Activated CD8-positive, alpha-beta memory T cell treated with anti-CD3 and anti-CD28 coated beads, Interleukin-2, amount 50 U/mL, for 24 hours (primary cell): ENCODE results near the gene KL.

Source experiments
- DNase-seq: peaks from one replicate; pipeline ENCODE4 v3.0.0-alpha.2; 2020; ENCODE audit errors: extremely low read depth

The KL gene

GRCh38 chr13:33081666-33082065 is 65.4 kb downstream of the KL start:
- DNase-seq, result no peak

- DNase-seq, result no peak
Measured at GRCh38 chr13:33083054-33083453, 66.8 kb downstream of the KL start.

DNA sequence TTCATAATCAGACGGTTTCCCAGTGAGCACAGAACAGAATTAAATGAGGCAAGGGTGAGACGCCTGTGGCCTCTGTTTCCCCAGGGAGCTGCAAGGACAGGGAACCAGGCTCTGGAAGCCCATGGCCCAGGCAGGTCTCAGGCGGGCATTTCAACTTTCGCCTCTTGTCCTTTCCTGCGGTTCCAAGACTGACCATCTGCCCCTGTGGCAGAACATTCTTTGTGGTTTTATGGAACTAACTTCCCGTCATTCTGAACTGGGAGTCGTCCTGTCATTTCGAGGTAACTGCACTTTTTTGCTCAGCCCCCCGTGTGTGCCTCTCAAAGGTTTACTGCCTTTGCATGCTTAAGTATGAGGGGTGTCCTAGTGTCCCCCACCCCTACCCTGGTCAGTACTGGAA is 70.9 kb downstream of the KL start:
- no peak for DNase-seq

DNA sequence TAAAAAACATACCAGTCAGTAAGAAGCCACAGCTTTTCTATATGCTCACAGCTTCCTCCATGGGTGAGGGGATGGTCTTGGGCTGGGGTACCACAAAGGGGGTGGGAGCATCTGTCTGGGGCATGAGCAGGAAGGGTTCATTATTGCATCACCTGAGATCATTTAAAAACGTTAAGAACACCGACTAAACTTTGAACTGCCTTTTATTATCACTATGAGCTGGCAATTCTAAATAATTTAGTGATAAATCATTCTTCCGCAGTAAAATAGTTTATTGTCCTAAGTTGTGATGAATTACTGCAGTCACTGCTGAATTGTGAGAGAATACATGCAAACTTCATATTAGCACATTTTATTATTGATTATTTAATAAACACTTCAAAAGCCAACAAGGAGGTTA is 71.6 kb downstream of the KL start:
- DNase-seq, result no peak

DNA sequence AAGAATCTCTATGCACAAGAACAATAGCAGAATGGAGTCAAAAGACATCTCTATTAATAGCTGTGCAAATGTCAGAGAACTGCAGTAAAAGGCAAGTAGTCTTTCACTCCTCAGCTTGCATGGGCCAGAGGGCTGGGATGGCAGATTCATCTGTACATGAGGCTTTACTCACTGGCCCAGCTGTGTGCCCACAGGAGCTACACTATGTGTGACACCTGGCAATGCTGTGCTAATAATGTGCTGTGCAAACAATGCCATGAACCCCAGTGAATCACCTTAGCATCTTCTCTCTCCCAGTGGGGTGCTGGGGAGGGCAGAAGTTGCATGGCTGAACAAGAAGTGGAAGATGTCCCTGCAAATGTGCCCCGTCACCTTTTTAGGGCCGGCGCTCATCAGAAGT is 73.1 kb downstream of the KL start:
- DNase-seq, result no peak

DNA sequence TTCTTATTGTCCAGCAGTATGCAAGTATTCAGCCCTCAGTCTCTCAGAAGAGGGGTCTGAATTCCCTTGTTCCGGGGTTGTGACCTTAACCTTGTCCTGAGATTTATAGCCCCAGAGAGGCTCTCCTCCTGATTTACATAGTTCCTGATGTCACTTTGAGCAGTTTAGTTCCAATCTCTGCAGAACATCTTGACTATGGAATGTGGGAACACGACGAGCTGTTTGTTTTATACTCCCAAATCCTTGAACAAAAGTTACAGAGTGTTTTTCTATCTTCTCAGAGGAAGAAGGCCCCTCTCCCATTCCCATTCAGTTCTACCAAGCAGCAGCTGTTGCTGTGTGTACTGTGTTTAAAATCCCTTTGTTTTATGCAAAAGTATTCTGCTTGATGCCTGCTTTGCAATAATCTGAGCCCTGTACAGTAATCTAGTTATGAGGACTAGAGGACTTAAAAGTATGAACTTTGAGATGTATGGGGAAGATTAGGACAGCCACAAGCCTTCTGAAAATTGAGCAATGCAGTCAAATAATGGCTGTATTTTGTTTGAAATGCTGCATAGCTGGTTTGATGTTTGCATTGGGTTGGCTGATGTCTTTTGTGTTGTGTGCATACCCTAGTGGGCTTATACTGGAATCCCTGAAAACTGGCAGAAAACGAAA is 74.7 kb downstream of the KL start:
- DNase-seq, result no peak

- DNase-seq, result no peak
Measured at GRCh38 chr13:33091415-33091774, 75.2 kb downstream of the KL start.

DNA sequence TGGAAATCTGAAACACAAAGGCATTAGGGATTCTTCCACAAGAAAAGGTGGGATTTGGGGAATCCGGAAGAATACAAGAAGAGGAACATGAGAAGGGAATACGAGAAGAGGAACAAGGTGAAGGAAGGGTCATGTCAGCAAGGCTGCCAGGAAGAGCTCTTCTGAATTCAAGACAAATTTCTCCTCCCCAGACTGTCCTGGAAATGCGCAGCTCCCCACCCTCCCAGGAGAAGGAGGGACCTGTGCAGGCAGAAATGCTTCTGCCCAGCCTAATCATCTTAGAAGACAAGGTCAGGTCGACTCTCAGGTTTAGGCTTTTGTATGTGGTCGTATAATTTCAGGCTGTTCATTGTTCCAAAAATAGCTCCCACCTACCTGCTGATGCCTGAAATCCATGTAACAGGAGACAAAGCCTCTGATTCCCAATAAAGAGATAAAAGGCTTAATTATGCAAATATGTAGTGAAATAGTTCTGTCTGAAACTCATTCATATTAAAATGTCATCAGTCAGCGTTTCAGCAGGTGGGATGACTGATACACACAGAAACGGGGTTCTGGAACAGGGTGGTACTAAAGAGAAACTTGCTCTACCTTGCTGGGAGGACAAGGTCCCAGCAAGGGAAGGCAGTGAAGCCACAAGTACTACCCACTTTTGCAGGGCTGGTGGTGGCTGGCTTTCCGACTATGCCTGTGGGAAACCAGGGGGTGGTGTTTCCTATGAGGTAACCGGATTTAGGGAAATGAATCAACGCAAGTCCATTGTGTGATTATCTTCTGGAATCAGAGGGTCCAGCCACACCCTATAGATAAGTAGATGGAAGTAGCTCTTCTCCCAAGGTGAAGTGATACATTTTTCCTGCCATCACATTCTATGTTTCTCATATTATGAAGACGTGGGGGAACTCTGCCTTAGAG is 76.1 kb downstream of the KL start:
- DNase-seq, result no peak

DNA sequence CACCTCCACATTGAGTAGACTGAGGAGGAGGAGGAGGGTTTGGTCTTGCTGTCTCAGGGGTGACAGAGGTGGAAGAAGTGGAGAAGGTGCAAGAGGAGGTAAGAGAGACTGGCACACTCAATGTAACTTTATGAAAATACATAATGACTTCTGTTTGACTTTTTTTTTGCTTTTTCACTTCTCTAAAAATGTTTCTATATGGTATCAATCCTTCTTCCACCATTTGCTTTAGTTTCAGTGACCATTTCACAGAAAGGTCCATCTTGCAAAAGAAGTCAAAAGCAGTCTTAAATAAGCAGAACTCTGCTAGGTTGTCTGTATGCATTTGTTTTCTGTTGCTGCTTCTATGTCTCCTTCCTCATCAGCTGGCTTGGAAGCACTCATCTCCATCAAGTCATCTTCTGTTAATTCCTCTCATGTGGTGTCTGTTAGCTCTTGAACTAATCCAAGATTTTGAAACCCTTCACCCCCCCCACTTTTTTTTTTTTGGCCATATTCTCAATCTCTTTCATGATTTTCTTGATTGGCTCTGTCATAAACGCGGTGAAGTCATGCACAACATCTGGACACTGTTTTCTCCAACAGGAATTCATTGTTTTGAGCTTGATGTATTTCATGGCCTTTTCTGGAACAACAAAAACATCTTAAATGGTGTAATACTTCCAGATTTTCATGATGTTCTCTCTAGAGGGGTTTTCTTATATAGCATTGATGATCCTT is 80.8 kb downstream of the KL start:
- DNase-seq, result no peak

DNA sequence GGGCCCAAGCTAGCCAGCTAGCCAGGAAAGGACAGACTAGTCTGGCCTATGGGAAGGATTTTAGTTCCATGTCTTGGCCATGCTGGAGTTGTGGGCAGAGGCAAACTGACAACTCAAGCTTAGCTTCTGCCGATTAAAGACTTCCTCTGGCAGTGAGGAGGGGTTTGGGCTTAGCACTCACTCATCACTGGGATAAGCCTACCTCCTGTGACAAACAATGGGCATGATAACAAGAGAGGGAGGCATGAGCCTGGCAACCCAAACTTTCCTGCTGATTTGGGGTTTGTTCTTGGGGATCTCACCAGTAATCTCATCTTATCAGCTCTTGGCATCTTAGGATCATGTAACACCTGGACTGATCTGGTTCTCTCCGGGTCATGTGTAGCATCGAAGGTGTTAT is 83.6 kb downstream of the KL start:
- DNase-seq, result no peak

GRCh38 chr13:33100886-33101285 is 84.7 kb downstream of the KL start:
- DNase-seq, result no peak

DNA sequence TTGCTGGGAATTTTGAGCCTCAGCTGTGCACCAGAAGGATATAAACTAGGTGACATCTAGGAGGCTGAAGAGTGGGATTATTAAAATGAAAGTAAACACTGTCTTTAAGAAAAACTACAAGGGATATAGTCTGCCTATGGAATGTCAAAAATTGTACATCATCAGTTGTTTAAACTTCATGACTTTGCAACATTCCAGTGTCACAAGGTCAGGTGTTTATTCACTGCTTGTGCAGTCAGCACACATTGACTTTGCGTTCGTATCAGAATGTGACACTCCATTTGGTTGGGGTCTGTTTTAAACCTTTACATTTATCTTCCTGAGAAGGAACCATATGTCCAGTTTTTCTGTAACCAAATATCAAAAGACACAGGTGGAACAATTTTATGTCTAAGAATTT is 85.6 kb downstream of the KL start:
- DNase-seq, result no peak

DNA sequence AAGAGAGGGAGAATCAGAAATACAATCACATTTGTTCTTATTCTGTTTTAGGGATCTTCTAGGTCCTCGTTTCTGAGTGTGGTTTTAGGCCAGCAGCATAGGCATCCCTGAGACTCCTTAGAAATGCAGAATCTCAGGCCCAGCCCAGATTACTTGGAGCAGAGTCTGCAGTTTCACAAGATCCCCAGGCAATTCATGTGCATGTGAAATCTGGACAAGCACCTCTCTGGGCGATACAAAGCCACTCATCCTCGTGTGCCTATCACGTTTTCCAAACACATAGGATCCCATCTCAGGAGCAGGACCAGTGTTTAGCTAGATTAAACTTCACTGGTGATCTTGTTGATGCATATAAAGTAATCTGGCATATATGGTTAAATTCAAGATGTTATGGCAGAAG is 87.2 kb downstream of the KL start:
- no peak for DNase-seq

- DNase-seq, result no peak
Measured at GRCh38 chr13:33105387-33106005, 89.3 kb downstream of the KL start.

GRCh38 chr13:33106656-33107360 is 90.6 kb downstream of the KL start:
- DNase-seq, result no peak

DNA sequence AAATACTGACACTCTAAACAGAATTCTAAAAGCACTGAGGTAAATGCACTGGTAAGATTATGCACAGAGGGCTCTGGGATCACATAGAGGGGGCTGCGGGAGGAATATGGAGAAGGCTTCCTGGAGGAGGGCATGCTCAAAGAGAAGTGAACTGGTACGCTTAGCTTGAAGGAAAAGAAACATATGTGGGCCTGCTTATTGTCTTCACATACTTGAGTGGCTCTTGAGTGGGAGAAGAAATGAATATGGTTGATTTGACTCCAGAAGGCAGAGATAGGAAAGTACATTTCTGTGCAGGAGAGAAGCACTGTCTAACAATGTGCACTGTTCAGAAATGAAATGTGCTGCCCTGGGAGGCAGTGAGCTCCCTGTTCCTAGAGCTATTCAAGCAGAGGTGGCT is 91.1 kb downstream of the KL start:
- DNase-seq, result no peak

DNA sequence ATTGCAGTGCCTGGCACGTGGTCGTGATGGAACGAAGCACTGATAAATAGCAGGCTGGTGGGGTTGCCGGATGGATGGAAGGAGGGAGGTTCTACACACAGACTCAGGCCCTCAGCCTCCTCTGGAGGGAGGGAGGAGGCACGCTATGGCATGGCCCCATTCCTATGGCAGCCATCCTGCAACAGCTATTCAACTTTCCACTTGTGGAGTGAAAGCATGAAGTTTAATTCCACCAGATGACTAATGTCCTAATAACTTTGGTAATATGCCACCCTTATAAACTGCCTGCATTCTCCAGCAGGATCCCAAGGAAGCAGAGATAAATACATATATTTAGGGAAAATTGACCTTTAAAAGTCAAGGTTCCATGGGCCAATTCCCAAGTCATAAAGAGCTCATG is 92.4 kb downstream of the KL start:
- DNase-seq, result no peak

DNA sequence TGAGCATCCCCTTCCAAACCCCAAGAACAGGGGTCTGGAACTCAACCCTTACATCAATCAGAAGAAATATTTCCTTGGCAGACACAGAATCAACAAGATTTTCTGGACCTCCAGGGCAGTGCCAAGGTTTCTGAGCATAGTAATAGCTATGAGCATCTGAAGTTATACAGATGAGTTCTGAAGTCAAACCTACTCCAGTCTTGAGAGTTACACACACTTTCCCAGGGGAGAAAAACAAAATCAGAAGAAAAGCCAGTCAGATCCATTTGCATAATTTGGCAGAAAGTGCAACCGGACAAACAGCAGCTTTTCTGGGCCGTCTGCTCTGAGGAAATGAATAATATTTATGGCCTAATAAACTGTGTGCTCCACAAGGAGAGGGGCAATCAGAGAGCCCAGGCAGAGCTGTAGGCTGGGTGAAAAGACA is 93.1 kb downstream of the KL start:
- no peak for DNase-seq

GRCh38 chr13:33109801-33110200 is 93.6 kb downstream of the KL start:
- DNase-seq, result no peak

- DNase-seq, result no peak
Measured at GRCh38 chr13:33110386-33110712, 94.1 kb downstream of the KL start.

- DNase-seq, result no peak
Measured at GRCh38 chr13:33110713-33111413, 94.6 kb downstream of the KL start.
